Astrocyte (in vitro differentiated cells and primary cell): ENCODE data around the gene DHRS12. TPM values are rescaled to one million over a fixed set of nuclear protein-coding genes. Genes with fewer than 3 reads are reported as not detected.

Experiments
- DNase-seq: peaks from one replicate; pipeline ENCODE4 v3.0.0-alpha.2; 2010; ENCODE audit warnings: low read depth
- FAIRE-seq: peaks from 2 replicates; lab custom pipeline; 2011; peaks lifted over from hg19 to GRCh38; lab: Jason Lieb, UNC
- H2AFZ ChIP-seq: 2 replicates; pipeline ENCODE4 v1.6.0; 2012; ENCODE audit warnings: low read depth, low read length, inconsistent platforms
- H3K27ac ChIP-seq: 2 replicates; pipeline ENCODE4 v1.5.1; 2011; ENCODE audit warnings: low read depth, low read length, inconsistent platforms
- H3K27me3 ChIP-seq: 2 replicates; pipeline ENCODE4 v1.6.0; 2011; ENCODE audit warnings: low read length, inconsistent platforms; ENCODE audit not compliant: insufficient read depth
- H3K36me3 ChIP-seq: 2 replicates; pipeline ENCODE4 v1.5.1; 2011; ENCODE audit warnings: low read length, inconsistent platforms; ENCODE audit not compliant: insufficient read depth
- H3K4me1 ChIP-seq: 2 replicates; pipeline ENCODE4 v1.5.1; 2011; ENCODE audit warnings: low read length, inconsistent platforms; ENCODE audit not compliant: insufficient read depth
- H3K4me2 ChIP-seq: 2 replicates; pipeline ENCODE4 v1.6.0; 2012; ENCODE audit warnings: low read length, inconsistent platforms
- H3K4me3 ChIP-seq: 2 replicates; pipeline ENCODE4 v1.5.1; 2011; ENCODE audit warnings: low read depth, mild to moderate bottlenecking, low read length, inconsistent platforms; ENCODE audit not compliant: insufficient read depth
- H3K79me2 ChIP-seq: 2 replicates; pipeline ENCODE4 v1.6.0; 2012; ENCODE audit warnings: mild to moderate bottlenecking, low read length, inconsistent platforms; ENCODE audit not compliant: insufficient read depth
- H3K9ac ChIP-seq: 2 replicates; pipeline ENCODE4 v1.6.0; 2012; ENCODE audit warnings: mild to moderate bottlenecking, low read length, inconsistent platforms
- H3K9me3 ChIP-seq: 2 replicates; pipeline ENCODE4 v1.5.1; 2012; ENCODE audit warnings: low read depth, mild to moderate bottlenecking, low read length, inconsistent platforms; ENCODE audit not compliant: insufficient read depth
- H4K20me1 ChIP-seq: 2 replicates; pipeline ENCODE4 v1.6.0; 2012; ENCODE audit warnings: low read length, inconsistent platforms; ENCODE audit not compliant: insufficient read depth
- H3K27ac Mint-ChIP-seq: one replicate; pipeline ENCODE4 v1.8.0; 2021; ENCODE audit warnings: mild to moderate bottlenecking, mixed read lengths; ENCODE audit not compliant: unreplicated experiment
- H3K27me3 Mint-ChIP-seq: one replicate; pipeline ENCODE4 v1.8.0; 2021; ENCODE audit warnings: low read depth, mixed read lengths; ENCODE audit not compliant: unreplicated experiment
- H3K36me3 Mint-ChIP-seq: one replicate; pipeline ENCODE4 v1.8.0; 2021; ENCODE audit warnings: low read depth, mixed read lengths; ENCODE audit not compliant: unreplicated experiment
- H3K4me1 Mint-ChIP-seq: one replicate; pipeline ENCODE4 v1.8.0; 2021; ENCODE audit warnings: low read depth, mixed read lengths; ENCODE audit not compliant: unreplicated experiment
- H3K4me3 Mint-ChIP-seq: one replicate; pipeline ENCODE4 v1.8.0; 2021; ENCODE audit warnings: mild to moderate bottlenecking, moderate library complexity, mixed read lengths; ENCODE audit not compliant: unreplicated experiment
- H3K9me3 Mint-ChIP-seq: one replicate; pipeline ENCODE4 v1.8.0; 2021; ENCODE audit warnings: mild to moderate bottlenecking, mixed read lengths; ENCODE audit not compliant: unreplicated experiment
- EZH2 ChIP-seq: IDR thresholded peaks from 2 replicates; pipeline ENCODE4 v1.6.1; 2012; ENCODE audit warnings: mild to moderate bottlenecking, low read length, inconsistent platforms; ENCODE audit not compliant: insufficient read depth
- total RNA-seq: library from RNA; stranded (reverse); gene quantifications from 2 replicates; pipeline ENCODE4 v1.2.1, GENCODE V29; 2021
- TF ChIP-seq, protein P1 (sequence below): IDR thresholded peaks from 2 replicates; pipeline ENCODE4 v1.5.1; 2011; ENCODE audit warnings: low read depth, mild to moderate bottlenecking, inconsistent platforms, low read length, moderate library complexity; ENCODE audit not compliant: insufficient read depth

DHRS12 gene
- total RNA-seq, 1 donor from 2014 or later, result 4.9 TPM

DNA sequence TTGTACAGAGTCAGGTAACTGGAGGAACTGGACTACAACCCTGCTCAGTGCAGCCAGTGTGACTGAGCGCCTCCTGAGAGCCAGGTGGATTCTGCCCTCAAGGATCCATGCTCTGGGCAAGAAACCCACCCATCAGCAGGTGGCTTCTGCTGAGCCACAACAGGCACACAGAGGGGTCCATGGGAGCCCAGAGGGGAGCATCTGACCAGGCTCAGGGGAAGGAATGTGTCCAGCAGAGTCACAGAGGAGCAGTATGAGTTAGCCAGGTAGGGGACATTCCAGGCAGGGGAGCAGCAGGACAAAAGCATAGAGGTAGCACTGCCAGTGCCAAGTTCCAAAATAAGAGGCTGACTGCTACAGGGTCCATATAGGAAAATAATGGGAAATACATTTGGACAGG lies 19.9 kb downstream of the DHRS12 start:
- no peaks in the 10 kb centered on the region for H3K4me1 ChIP-seq
- no peak overlapping the region for H3K4me3 ChIP-seq
- no peak overlapping the region for H3K4me3 Mint-ChIP-seq
- FAIRE-seq, result no peak
- H3K36me3 ChIP-seq, result no peaks in the 10 kb centered on the region
- H3K9me3 Mint-ChIP-seq, result no peaks in the 10 kb centered on the region
- peaks cover 2% of the 10 kb centered on the region for H3K27me3 Mint-ChIP-seq
- H3K79me2 ChIP-seq, result no peaks in the 10 kb centered on the region
- H3K4me2 ChIP-seq, result no peak overlapping the region
- H3K4me1 Mint-ChIP-seq, result peaks cover 5% of the 10 kb centered on the region
- no peak for DNase-seq
- H3K36me3 Mint-ChIP-seq, result peaks cover under 1% of the 10 kb centered on the region
- H3K27ac Mint-ChIP-seq, result no peak overlapping the region
- TF ChIP-seq EZH2, result no peak
- TF ChIP-seq, protein P1, sequence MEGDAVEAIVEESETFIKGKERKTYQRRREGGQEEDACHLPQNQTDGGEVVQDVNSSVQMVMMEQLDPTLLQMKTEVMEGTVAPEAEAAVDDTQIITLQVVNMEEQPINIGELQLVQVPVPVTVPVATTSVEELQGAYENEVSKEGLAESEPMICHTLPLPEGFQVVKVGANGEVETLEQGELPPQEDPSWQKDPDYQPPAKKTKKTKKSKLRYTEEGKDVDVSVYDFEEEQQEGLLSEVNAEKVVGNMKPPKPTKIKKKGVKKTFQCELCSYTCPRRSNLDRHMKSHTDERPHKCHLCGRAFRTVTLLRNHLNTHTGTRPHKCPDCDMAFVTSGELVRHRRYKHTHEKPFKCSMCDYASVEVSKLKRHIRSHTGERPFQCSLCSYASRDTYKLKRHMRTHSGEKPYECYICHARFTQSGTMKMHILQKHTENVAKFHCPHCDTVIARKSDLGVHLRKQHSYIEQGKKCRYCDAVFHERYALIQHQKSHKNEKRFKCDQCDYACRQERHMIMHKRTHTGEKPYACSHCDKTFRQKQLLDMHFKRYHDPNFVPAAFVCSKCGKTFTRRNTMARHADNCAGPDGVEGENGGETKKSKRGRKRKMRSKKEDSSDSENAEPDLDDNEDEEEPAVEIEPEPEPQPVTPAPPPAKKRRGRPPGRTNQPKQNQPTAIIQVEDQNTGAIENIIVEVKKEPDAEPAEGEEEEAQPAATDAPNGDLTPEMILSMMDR, result no peak
- H3K27ac ChIP-seq, result no peak overlapping the region
- H2AFZ ChIP-seq, result no peak overlapping the region
- H3K9me3 ChIP-seq, result no peaks in the 10 kb centered on the region
- no peak overlapping the region for H3K9ac ChIP-seq
- no peaks in the 10 kb centered on the region for H4K20me1 ChIP-seq
- H3K27me3 ChIP-seq, result no peaks in the 10 kb centered on the region

DNA sequence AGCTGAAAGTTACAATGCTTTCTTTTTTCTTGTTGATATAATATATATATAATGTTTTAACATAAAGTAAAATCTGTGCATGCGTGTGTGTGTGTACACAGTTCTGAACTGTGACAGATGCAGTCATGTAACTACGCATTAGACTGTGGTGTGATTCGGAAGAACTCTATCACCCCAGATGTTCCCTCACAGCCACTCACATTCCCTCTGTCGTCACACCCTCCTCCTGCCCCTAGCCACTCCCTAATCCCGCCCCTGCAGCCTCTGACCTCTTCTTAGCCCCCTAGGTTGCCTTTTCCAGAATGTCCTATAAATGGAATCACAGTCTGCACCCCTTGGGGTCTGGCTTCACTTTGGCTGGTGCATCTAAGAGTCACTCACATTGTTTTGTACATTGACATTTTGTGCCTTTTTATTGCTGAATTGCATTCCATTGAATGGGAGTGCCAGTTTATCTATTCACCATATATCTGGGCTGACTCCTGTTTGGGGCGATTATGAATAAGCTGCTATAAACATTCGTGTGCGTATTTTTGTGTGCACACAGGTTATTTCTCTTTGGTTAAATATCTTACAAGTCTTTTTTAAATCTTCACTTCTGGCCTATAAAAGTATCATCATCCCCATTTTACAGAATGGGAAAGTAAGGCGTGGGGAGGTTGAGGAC lies 20.4 kb downstream of the DHRS12 start:
- Histone ChIP-seq H3K4me3 (no peak overlapping the region), H3K27me3 (no peaks in the 10 kb centered on the region), H2AFZ (no peak overlapping the region), H3K36me3 (no peaks in the 10 kb centered on the region), H4K20me1 (no peaks in the 10 kb centered on the region), H3K4me2 (no peak overlapping the region), H3K79me2 (no peaks in the 10 kb centered on the region), H3K9ac (no peak overlapping the region), H3K27ac (no peak overlapping the region), H3K9me3 (no peaks in the 10 kb centered on the region), H3K4me1 (no peaks in the 10 kb centered on the region)
- Mint-ChIP-seq H3K4me3 (no peak overlapping the region), H3K9me3 (no peaks in the 10 kb centered on the region), H3K27ac (no peak overlapping the region), H3K36me3 (peaks cover 3% of the 10 kb centered on the region), H3K4me1 (peaks cover 5% of the 10 kb centered on the region), H3K27me3 (peaks cover 2% of the 10 kb centered on the region)
- FAIRE-seq (no peak), DNase-seq (no peak)
- TF ChIP-seq EZH2, result no peak
- TF ChIP-seq, protein P1, result no peak

DNA sequence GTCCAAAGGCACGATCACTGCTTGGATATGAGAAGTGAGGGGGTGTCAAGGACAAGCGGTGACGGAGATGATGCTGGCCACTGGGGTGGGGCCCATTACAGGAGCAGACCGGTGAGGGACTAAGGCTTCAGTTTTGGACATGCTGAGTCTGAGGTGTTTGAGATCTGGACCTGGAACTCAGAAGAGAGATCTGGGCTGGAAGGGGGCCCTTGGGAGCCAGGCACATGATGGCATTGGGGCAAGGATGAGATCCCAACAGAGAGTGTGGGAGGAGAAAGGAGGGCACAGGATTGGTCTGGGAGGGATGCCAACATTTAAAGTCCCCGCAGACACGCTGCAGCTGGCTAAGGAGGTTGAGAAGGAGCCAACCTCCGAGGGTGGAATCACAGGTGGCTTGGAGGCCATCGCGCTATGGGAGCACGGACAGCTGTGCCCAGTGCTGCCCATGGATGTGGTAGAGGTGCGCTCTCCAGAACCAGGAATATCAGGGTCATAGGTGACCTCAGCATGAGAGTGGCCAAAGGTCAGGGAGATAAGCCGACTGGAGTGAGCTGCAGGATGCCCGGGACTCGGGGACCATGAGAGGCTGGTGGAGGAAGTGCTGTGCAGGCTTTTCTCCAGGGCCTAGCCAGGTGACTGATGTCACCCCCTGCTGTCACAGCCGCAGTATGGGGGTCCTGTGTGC lies 21.8 kb downstream of the DHRS12 start:
- H4K20me1 ChIP-seq, result no peaks in the 10 kb centered on the region
- no peak overlapping the region for H2AFZ ChIP-seq
- Mint-ChIP-seq H3K36me3 (peaks cover 3% of the 10 kb centered on the region), H3K4me1 (peaks cover 5% of the 10 kb centered on the region), H3K9me3 (no peaks in the 10 kb centered on the region), H3K4me3 (no peak overlapping the region), H3K27me3 (peaks cover 2% of the 10 kb centered on the region), H3K27ac (no peak overlapping the region)
- no peak for DNase-seq
- H3K36me3 ChIP-seq, result no peaks in the 10 kb centered on the region
- no peaks in the 10 kb centered on the region for H3K9me3 ChIP-seq
- no peak overlapping the region for H3K4me2 ChIP-seq
- H3K27ac ChIP-seq, result no peak overlapping the region
- no peak overlapping the region for H3K4me3 ChIP-seq
- TF ChIP-seq, protein P1, result no peak
- TF ChIP-seq EZH2, result no peak
- H3K27me3 ChIP-seq, result no peaks in the 10 kb centered on the region
- FAIRE-seq, result no peak
- H3K4me1 ChIP-seq, result no peaks in the 10 kb centered on the region
- H3K9ac ChIP-seq, result no peak overlapping the region
- no peaks in the 10 kb centered on the region for H3K79me2 ChIP-seq
